ENCODE measurements around the gene MACROD2. TPM values are rescaled to one million over a fixed set of nuclear protein-coding genes. Genes with fewer than 3 reads are reported as not detected.
"Not testable (repeated sequence)": the region's sequence is repeated elsewhere in the genome, so short reads cannot be mapped to it uniquely, and the experiment has no call there.

The MACROD2 gene
- total and polyA plus RNA-seq, 2 experiments from 2014 or later, result 2.8 to 4.3 TPM

DNA sequence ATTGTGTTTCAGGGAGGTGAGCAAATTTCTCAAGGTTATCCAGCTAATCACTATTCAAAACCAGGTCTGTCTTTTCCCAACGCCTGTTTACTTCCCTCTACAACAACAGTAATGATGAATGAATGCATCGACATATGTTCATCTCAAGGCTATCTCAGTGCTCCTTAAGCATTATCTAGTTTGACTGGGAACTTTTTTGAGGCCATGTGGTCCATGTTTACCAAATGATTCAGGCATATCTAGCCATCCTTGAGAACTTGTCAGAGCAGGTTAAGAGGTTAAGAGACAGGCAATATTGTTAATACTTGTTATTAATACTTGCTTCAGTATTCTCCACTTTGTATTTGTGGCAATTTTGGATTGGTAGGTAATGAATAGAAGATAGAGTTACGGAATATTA is 1380.5 kb downstream of the MACROD2 start:
- no peak for ATAC-seq
- H3K27ac ChIP-seq (ENCODE audit: low read depth), result no peak overlapping the region
- H3K36me3 ChIP-seq (ENCODE audit: insufficient read depth), result no peaks in the 10 kb centered on the region
- no peaks in the 10 kb centered on the region for H3F3A ChIP-seq (replicated peaks; ENCODE audit: low read depth)
- H3K27ac Mint-ChIP-seq, result no peak overlapping the region
- no peak overlapping the region for H3K4me3 Mint-ChIP-seq
- no peaks in the 10 kb centered on the region for H3K9me2 ChIP-seq (ENCODE audit: insufficient read depth)
- no peaks in the 10 kb centered on the region for H3K79me2 ChIP-seq (replicated peaks; ENCODE audit: insufficient read depth)
- TF ChIP-seq CREB1 (CRISPR knock-in tag; IDR thresholded peaks at IDR 0.05; ENCODE audit: low read depth) (no peak), JUNB (IDR thresholded peaks at IDR 0.05; ENCODE audit: unreplicated experiment) (no peak), EZH2phosphoT487 (IDR thresholded peaks at IDR 0.05; ENCODE audit: unreplicated experiment) (no peak), EZH2 (IDR thresholded peaks at IDR 0.05; ENCODE audit: low read depth, unreplicated experiment) (no peak), POLR2AphosphoS5 (IDR thresholded peaks at IDR 0.05; ENCODE audit: low read depth) (no peak)
- TF ChIP-seq, protein P1, sequence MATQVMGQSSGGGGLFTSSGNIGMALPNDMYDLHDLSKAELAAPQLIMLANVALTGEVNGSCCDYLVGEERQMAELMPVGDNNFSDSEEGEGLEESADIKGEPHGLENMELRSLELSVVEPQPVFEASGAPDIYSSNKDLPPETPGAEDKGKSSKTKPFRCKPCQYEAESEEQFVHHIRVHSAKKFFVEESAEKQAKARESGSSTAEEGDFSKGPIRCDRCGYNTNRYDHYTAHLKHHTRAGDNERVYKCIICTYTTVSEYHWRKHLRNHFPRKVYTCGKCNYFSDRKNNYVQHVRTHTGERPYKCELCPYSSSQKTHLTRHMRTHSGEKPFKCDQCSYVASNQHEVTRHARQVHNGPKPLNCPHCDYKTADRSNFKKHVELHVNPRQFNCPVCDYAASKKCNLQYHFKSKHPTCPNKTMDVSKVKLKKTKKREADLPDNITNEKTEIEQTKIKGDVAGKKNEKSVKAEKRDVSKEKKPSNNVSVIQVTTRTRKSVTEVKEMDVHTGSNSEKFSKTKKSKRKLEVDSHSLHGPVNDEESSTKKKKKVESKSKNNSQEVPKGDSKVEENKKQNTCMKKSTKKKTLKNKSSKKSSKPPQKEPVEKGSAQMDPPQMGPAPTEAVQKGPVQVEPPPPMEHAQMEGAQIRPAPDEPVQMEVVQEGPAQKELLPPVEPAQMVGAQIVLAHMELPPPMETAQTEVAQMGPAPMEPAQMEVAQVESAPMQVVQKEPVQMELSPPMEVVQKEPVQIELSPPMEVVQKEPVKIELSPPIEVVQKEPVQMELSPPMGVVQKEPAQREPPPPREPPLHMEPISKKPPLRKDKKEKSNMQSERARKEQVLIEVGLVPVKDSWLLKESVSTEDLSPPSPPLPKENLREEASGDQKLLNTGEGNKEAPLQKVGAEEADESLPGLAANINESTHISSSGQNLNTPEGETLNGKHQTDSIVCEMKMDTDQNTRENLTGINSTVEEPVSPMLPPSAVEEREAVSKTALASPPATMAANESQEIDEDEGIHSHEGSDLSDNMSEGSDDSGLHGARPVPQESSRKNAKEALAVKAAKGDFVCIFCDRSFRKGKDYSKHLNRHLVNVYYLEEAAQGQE (IDR thresholded peaks at IDR 0.05; ENCODE audit: unreplicated experiment), result no peak
- TF ChIP-seq, protein P2, sequence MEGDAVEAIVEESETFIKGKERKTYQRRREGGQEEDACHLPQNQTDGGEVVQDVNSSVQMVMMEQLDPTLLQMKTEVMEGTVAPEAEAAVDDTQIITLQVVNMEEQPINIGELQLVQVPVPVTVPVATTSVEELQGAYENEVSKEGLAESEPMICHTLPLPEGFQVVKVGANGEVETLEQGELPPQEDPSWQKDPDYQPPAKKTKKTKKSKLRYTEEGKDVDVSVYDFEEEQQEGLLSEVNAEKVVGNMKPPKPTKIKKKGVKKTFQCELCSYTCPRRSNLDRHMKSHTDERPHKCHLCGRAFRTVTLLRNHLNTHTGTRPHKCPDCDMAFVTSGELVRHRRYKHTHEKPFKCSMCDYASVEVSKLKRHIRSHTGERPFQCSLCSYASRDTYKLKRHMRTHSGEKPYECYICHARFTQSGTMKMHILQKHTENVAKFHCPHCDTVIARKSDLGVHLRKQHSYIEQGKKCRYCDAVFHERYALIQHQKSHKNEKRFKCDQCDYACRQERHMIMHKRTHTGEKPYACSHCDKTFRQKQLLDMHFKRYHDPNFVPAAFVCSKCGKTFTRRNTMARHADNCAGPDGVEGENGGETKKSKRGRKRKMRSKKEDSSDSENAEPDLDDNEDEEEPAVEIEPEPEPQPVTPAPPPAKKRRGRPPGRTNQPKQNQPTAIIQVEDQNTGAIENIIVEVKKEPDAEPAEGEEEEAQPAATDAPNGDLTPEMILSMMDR (conservative IDR thresholded peaks at IDR 0.05; ENCODE audit: low read depth in 2 of 2), result no peak
- H3K4me2 ChIP-seq, result no peak overlapping the region
- H3K36me3 Mint-ChIP-seq (ENCODE audit: low read depth), result no peaks in the 10 kb centered on the region
- H3K4me1 ChIP-seq (ENCODE audit: insufficient read depth), result no peaks in the 10 kb centered on the region
- no peaks in the 10 kb centered on the region for H3K9me3 Mint-ChIP-seq
- H4K20me1 ChIP-seq (replicated peaks; ENCODE audit: insufficient read depth), result no peaks in the 10 kb centered on the region
- H3K4me1 Mint-ChIP-seq, result no peaks in the 10 kb centered on the region
- H3K4me3 ChIP-seq, result no peak overlapping the region
- DNase-seq (ENCODE audit: low spot score), result no peak
- H3K27me3 Mint-ChIP-seq (ENCODE audit: insufficient read depth, low read depth, poor library complexity), result no peaks in the 10 kb centered on the region
- no peak overlapping the region for H2AFZ ChIP-seq
- H3K27me3 ChIP-seq (ENCODE audit: insufficient read depth), result no peaks in the 10 kb centered on the region

DNA sequence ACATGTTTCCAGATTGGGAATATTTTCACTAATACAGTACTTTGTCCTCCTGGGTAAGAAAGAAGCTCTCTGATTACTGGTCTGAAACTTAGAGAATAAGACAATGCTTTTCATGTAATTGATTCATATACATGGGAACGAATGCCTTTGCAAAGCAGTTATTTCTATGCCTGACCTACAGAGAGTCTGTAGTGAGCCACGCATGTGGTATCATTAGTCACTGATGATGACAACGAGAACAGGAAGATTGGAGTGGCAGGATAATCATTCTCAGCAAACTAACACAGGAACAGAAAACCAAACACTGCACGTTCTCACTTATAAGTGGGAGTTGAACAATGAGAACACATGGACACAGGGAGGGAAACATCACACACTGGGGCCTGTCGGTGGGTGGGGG is 1382.3 kb downstream of the MACROD2 start:
- H3K36me3 ChIP-seq (ENCODE audit: insufficient read depth); H3K27me3 Mint-ChIP-seq (ENCODE audit: insufficient read depth, low read depth, poor library complexity); H3K79me2 ChIP-seq (replicated peaks; ENCODE audit: insufficient read depth); H3F3A ChIP-seq (replicated peaks; ENCODE audit: low read depth); H2AFZ ChIP-seq; H3K27ac Mint-ChIP-seq; H3K27ac ChIP-seq (ENCODE audit: low read depth); H3K4me3 ChIP-seq; H3K36me3 Mint-ChIP-seq (ENCODE audit: low read depth); H3K4me3 Mint-ChIP-seq; H3K9me2 ChIP-seq (ENCODE audit: insufficient read depth); H3K4me1 ChIP-seq (ENCODE audit: insufficient read depth); ATAC-seq; DNase-seq (ENCODE audit: low spot score); H4K20me1 ChIP-seq (replicated peaks; ENCODE audit: insufficient read depth); H3K9me3 Mint-ChIP-seq; H3K27me3 ChIP-seq (ENCODE audit: insufficient read depth); H3K4me2 ChIP-seq; H3K4me1 Mint-ChIP-seq: not testable (repeated sequence)

All from GM23338 (cell line).